ENCODE measurements around the gene RALGDS.

The RALGDS gene

GRCh38 chr9:133060417-133060841 is 60.6 kb downstream of the RALGDS start:
- in situ Hi-C loops (cut with HindIII; ENCODE audit: low pct_ligation_motif_present, low sequenced_read_pairs) = no loop called here
- no peak overlapping the region for H3K4me3 ChIP-seq (ENCODE audit: low read depth, low read length)
- DNase-seq = no peak
- peaks cover 12% of the 10 kb centered on the region for H3K36me3 ChIP-seq (replicated peaks)
- peak; percentile 21 for TF ChIP-seq CTCF (IDR thresholded peaks at IDR 0.05; ENCODE audit: low read depth, low read length, missing control alignments)
- no peaks in the 10 kb centered on the region for H3K27me3 ChIP-seq (replicated peaks)
- H3K27ac ChIP-seq = no peak overlapping the region

GRCh38 chr9:133059623-133060022 is 61.4 kb downstream of the RALGDS start:
- in situ Hi-C loops (cut with HindIII; ENCODE audit: low pct_ligation_motif_present, low sequenced_read_pairs) = no loop called here
- Histone ChIP-seq H3K27ac (no peak overlapping the region), H3K27me3 (replicated peaks) (no peaks in the 10 kb centered on the region), H3K4me3 (ENCODE audit: low read depth, low read length) (no peak overlapping the region), H3K36me3 (replicated peaks) (peaks cover 15% of the 10 kb centered on the region)
- DNase-seq = no peak
- no peak for TF ChIP-seq CTCF (IDR thresholded peaks at IDR 0.05; ENCODE audit: low read depth, low read length, missing control alignments)

- Histone ChIP-seq H3K4me3 (ENCODE audit: low read depth, low read length) (no peak overlapping the region), H3K36me3 (replicated peaks) (peaks cover 22% of the 10 kb centered on the region), H3K27me3 (replicated peaks) (no peaks in the 10 kb centered on the region), H3K27ac (no peak overlapping the region)
- no peak for TF ChIP-seq CTCF (IDR thresholded peaks at IDR 0.05; ENCODE audit: low read depth, low read length, missing control alignments)
- no peak for DNase-seq
- in situ Hi-C loops (cut with HindIII; ENCODE audit: low pct_ligation_motif_present, low sequenced_read_pairs) = no loop called here
These were observed 62.3 kb downstream of the RALGDS start for GRCh38 chr9:133058550-133059320.

- DNase-seq = no peak
- Histone ChIP-seq H3K4me3 (ENCODE audit: low read depth, low read length) (no peak overlapping the region), H3K36me3 (replicated peaks) (peaks cover 28% of the 10 kb centered on the region), H3K27me3 (replicated peaks) (no peaks in the 10 kb centered on the region), H3K27ac (no peak overlapping the region)
- TF ChIP-seq CTCF (IDR thresholded peaks at IDR 0.05; ENCODE audit: low read depth, low read length, missing control alignments) = no peak
- in situ Hi-C loops (cut with HindIII; ENCODE audit: low pct_ligation_motif_present, low sequenced_read_pairs) = no loop called here
These were observed 63.0 kb downstream of the RALGDS start for GRCh38 chr9:133058071-133058470.

GRCh38 chr9:133057553-133057952 is 63.5 kb downstream of the RALGDS start:
- H3K27me3 ChIP-seq (replicated peaks) = no peaks in the 10 kb centered on the region
- no peak for TF ChIP-seq CTCF (IDR thresholded peaks at IDR 0.05; ENCODE audit: low read depth, low read length, missing control alignments)
- H3K36me3 ChIP-seq (replicated peaks) = peaks cover 28% of the 10 kb centered on the region
- DNase-seq = no peak
- in situ Hi-C loops (cut with HindIII; ENCODE audit: low pct_ligation_motif_present, low sequenced_read_pairs) = no loop called here
- no peak overlapping the region for H3K4me3 ChIP-seq (ENCODE audit: low read depth, low read length)
- no peak overlapping the region for H3K27ac ChIP-seq

GRCh38 chr9:133057006-133057405 is 64.0 kb downstream of the RALGDS start:
- H3K4me3 ChIP-seq (ENCODE audit: low read depth, low read length) = no peak overlapping the region
- TF ChIP-seq CTCF (IDR thresholded peaks at IDR 0.05; ENCODE audit: low read depth, low read length, missing control alignments) = no peak
- no peak overlapping the region for H3K27ac ChIP-seq
- no peaks in the 10 kb centered on the region for H3K27me3 ChIP-seq (replicated peaks)
- no peak for DNase-seq
- in situ Hi-C loops (cut with HindIII; ENCODE audit: low pct_ligation_motif_present, low sequenced_read_pairs) = no loop called here
- peaks cover 28% of the 10 kb centered on the region for H3K36me3 ChIP-seq (replicated peaks)
